A673 (cell line): ENCODE results near the gene WDR82.

Experiments
- CTCF ChIP-seq: fragments of 300-800, 200-600 bp; sonication (generic); conservative IDR thresholded peaks from 2 replicates; pipeline ENCODE4 v1.5.1; 2017; ENCODE audit warnings: low read depth, mild to moderate bottlenecking, antibody characterized with exemption, low read length, moderate library complexity, mixed read lengths
- EZH2 ChIP-seq: fragments of 200-600 bp; sonication (generic); IDR thresholded peaks from 2 replicates; pipeline ENCODE4 v1.6.1; 2017; ENCODE audit warnings: borderline replicate concordance, low read depth, mild to moderate bottlenecking, mixed read lengths, antibody characterized with exemption, low read length; ENCODE audit not compliant: poor library complexity, severe bottlenecking

GRCh38 chr3:52286777-52287110 lies 8.3 kb upstream of the WDR82 start:
- TF ChIP-seq CTCF: no peak
- no peak for TF ChIP-seq EZH2
